IMR-90 (cell line): Measurements from ENCODE around the gene TECTB. TPM values are rescaled to one million over a fixed set of nuclear protein-coding genes. Genes with fewer than 3 reads are reported as not detected.

Experiments
- ATAC-seq: fragments of 200-7000 bp; cut with Tn5 transposase; 2 replicates; pipeline ENCODE4 v1.9.1; 2020; ENCODE audit warnings: low read depth, mild to moderate bottlenecking, moderate library complexity
- BruUV-seq: library from RNA; stranded (reverse); fragments of 400-500 nt; replicated peaks from 2 replicates; lab custom pipeline; 2021; lab: Mats Ljungman, UMichigan
- CTCF ChIA-PET: fragments of 300-600 bp; formaldehyde crosslinking; extraction: SDS; loops from one replicate; lab custom pipeline; 2021; ENCODE audit warnings: antibody characterized with exemption; lab: Yijun Ruan, JAX
- POLR2A ChIA-PET: fragments of 300-600 bp; sonication (Branson Sonifier 250); formaldehyde crosslinking; loops from one replicate; lab custom pipeline; 2022; ENCODE audit warnings: antibody characterized with exemption; ENCODE audit not compliant: unreplicated experiment; lab: Charles Lee
- DNase-seq: peaks from one replicate; pipeline ENCODE4 v3.0.0; 2013
- H2AFZ ChIP-seq: replicated peaks from 2 replicates; pipeline ENCODE3; 2013; ENCODE audit warnings: low read length, mild to moderate bottlenecking; ENCODE audit not compliant: poor library complexity
- H2AK5ac ChIP-seq: 2 replicates; pipeline ENCODE4 v1.6.1; 2013; ENCODE audit warnings: low read depth, low read length, inconsistent platforms
- H2AK9ac ChIP-seq: replicated peaks from 2 replicates; pipeline ENCODE3; 2013; ENCODE audit warnings: mild to moderate bottlenecking, low read depth, low read length, moderate library complexity; ENCODE audit not compliant: poor library complexity
- H2BK120ac ChIP-seq: 2 replicates; pipeline ENCODE4 v1.6.1; 2013; ENCODE audit warnings: low read depth, low read length, inconsistent platforms
- H2BK15ac ChIP-seq: 3 replicates; pipeline ENCODE4 v1.6.1; 2013; ENCODE audit warnings: low read depth, low read length, inconsistent platforms
- H2BK20ac ChIP-seq: 2 replicates; pipeline ENCODE4 v1.6.1; 2013; ENCODE audit warnings: low read depth, mild to moderate bottlenecking, inconsistent platforms, low read length, moderate library complexity
- H2BK5ac ChIP-seq: 2 replicates; pipeline ENCODE4 v1.6.1; 2013; ENCODE audit warnings: mild to moderate bottlenecking, low read depth, low read length, inconsistent platforms; ENCODE audit not compliant: poor library complexity, severe bottlenecking
- H3K14ac ChIP-seq: replicated peaks from 2 replicates; pipeline ENCODE4 v1.6.1; 2013; ENCODE audit warnings: low read depth, low read length, inconsistent platforms
- H3K18ac ChIP-seq: 2 replicates; pipeline ENCODE4 v1.6.1; 2013; ENCODE audit warnings: low read depth, low read length, control low read depth
- H3K23ac ChIP-seq: 2 replicates; pipeline ENCODE4 v1.6.1; 2013; ENCODE audit warnings: low read depth, low read length, inconsistent platforms
- H3K27ac ChIP-seq: 2 replicates; pipeline ENCODE4 v1.5.1; 2013; ENCODE audit warnings: mild to moderate bottlenecking, control low read depth, low read length; ENCODE audit not compliant: insufficient read depth
- H3K27me3 ChIP-seq: 2 replicates; pipeline ENCODE4 v1.6.1; 2013; ENCODE audit warnings: low read length; ENCODE audit not compliant: control insufficient read depth, insufficient read depth
- H3K36me3 ChIP-seq: 2 replicates; pipeline ENCODE4 v1.6.1; 2013; ENCODE audit warnings: low read length, mixed read lengths; ENCODE audit not compliant: control insufficient read depth, insufficient read depth
- H3K4ac ChIP-seq: 2 replicates; pipeline ENCODE4 v1.6.1; 2013; ENCODE audit warnings: low read depth, low read length, inconsistent platforms
- H3K4me1 ChIP-seq: 2 replicates; pipeline ENCODE4 v1.6.1; 2013; ENCODE audit warnings: low read length, mixed read lengths; ENCODE audit not compliant: control insufficient read depth, insufficient read depth
- H3K4me2 ChIP-seq: 2 replicates; pipeline ENCODE4 v1.6.1; 2013; ENCODE audit warnings: low read depth, mild to moderate bottlenecking, control low read depth, low read length, moderate library complexity
- H3K4me3 ChIP-seq: 2 replicates; pipeline ENCODE4 v1.5.1; 2013; ENCODE audit warnings: low read depth, mild to moderate bottlenecking, control low read depth, low read length, moderate library complexity; ENCODE audit not compliant: insufficient read depth
- H3K56ac ChIP-seq: 2 replicates; pipeline ENCODE4 v1.6.1; 2013; ENCODE audit warnings: low read length, inconsistent platforms; ENCODE audit not compliant: insufficient read depth; ENCODE audit errors: extremely low read depth
- H3K79me1 ChIP-seq, 2 experiments: 2 replicates each; pipeline ENCODE4 v1.6.1; 2013; ENCODE audit warnings: low read length in 2 of 2, inconsistent platforms in 1 of 2, low read depth in 1 of 2
- H3K9ac ChIP-seq: 2 replicates; pipeline ENCODE4 v1.6.1; 2013; ENCODE audit warnings: low read depth, low read length, control low read depth
- H3K9me1 ChIP-seq: 2 replicates; pipeline ENCODE4 v1.6.1; 2013; ENCODE audit warnings: low read length, inconsistent platforms; ENCODE audit not compliant: insufficient read depth
- H3K9me3 ChIP-seq: 2 replicates; pipeline ENCODE4 v1.6.1; 2013; ENCODE audit warnings: low read length; ENCODE audit not compliant: control insufficient read depth, insufficient read depth
- H4K20me1 ChIP-seq: 2 replicates; pipeline ENCODE4 v1.6.1; 2013; ENCODE audit warnings: low read length, inconsistent platforms; ENCODE audit not compliant: insufficient read depth
- H4K5ac ChIP-seq: 2 replicates; pipeline ENCODE4 v1.6.1; 2013; ENCODE audit warnings: mild to moderate bottlenecking, low read depth, low read length, control low read depth
- H4K8ac ChIP-seq, 2 experiments: 2 replicates each; pipeline ENCODE4 v1.6.1; 2013; ENCODE audit warnings: low read depth in 2 of 2, low read length in 2 of 2, control low read depth in 1 of 2, inconsistent platforms in 1 of 2
- H4K91ac ChIP-seq: 2 replicates; pipeline ENCODE4 v1.6.1; 2013; ENCODE audit warnings: low read depth, low read length, inconsistent platforms; ENCODE audit not compliant: insufficient read depth
- FOS ChIP-seq: fragments of 150-350 bp; IDR thresholded peaks from 2 replicates; pipeline ENCODE4 v1.6.1; 2016; ENCODE audit warnings: low read depth, low read length
- MAFK ChIP-seq: IDR thresholded peaks from 2 replicates; pipeline ENCODE4 v1.6.1; 2012; ENCODE audit warnings: low read depth, low read length, improper control_type of control experiment
- MAZ ChIP-seq: IDR thresholded peaks from 2 replicates; pipeline ENCODE4 v1.6.1; 2012; ENCODE audit warnings: low read depth, mild to moderate bottlenecking, low read length, improper control_type of control experiment, moderate library complexity, borderline replicate concordance
- RAD21 ChIP-seq: IDR thresholded peaks from 2 replicates; pipeline ENCODE4 v1.6.1; 2012; ENCODE audit warnings: low read length, improper control_type of control experiment
- RCOR1 ChIP-seq: IDR thresholded peaks from 2 replicates; pipeline ENCODE4 v1.6.1; 2012; ENCODE audit warnings: mild to moderate bottlenecking, low read length, improper control_type of control experiment; ENCODE audit not compliant: insufficient replicate concordance
- WGBS, 2 experiments: methylation state at CpG; one replicate each; pipeline versions ENCODE4 v1.1.5 to v1.1.7; 2013; ENCODE audit warnings: missing lambda C conversion rate in 2 of 2; ENCODE audit not compliant: insufficient read length in 1 of 2; ENCODE audit errors: extremely low coverage in 2 of 2; 5-methylcytosine and 5-hydroxymethylcytosine counted together
- dilution Hi-C: fragments of 300-500 bp; cut with HindIII; formaldehyde crosslinking; loops from one replicate; pipeline ENCODE4 v1.14.3; 2018; ENCODE audit warnings: low sequenced_read_pairs; ENCODE audit not compliant: unreplicated experiment
- in situ Hi-C: fragments of 300-500 bp; cut with MboI; formaldehyde crosslinking; loops from 3 replicates; pipeline ENCODE4 v1.14.3; 2019; ENCODE audit warnings: low sequenced_read_pairs, inconsistent platforms, mixed read lengths
- intact Hi-C: fragments of 100-400 bp; cut with micrococcal nuclease; formaldehyde crosslinking; loops from 2 replicates; pipeline ENCODE4 v1.10.0; 2022
- polyA plus RNA-seq, 3 experiments: library from polyadenylated mRNA; depleted of rRNA; stranded (reverse); fragments of >200 nt; gene quantifications; 2 replicates each; pipeline ENCODE4 v1.2.3, GENCODE V29; 2012; ENCODE audit warnings: low replicate concordance in 1 of 3
- total RNA-seq: library from RNA; depleted of rRNA; stranded (reverse); fragments of >200 nt; gene quantifications from 2 replicates; pipeline ENCODE4 v1.2.3, GENCODE V29; 2012
- TF ChIP-seq, protein P1 (sequence below): conservative IDR thresholded peaks from 2 replicates; pipeline ENCODE4 v1.5.1; 2012; ENCODE audit warnings: mild to moderate bottlenecking, low read depth, low read length, improper control_type of control experiment
- TF ChIP-seq, protein P2 (sequence below): fragments of 150-350 bp; IDR thresholded peaks from 2 replicates; pipeline ENCODE4 v1.6.1; 2016; ENCODE audit warnings: low read depth, mild to moderate bottlenecking, low read length, moderate library complexity, borderline replicate concordance
- TF ChIP-seq, protein P3 (sequence below): fragments of 150-350 bp; IDR thresholded peaks from 2 replicates; pipeline ENCODE4 v1.6.1; 2017; ENCODE audit warnings: mild to moderate bottlenecking, antibody characterized with exemption, low read length, low read depth

TECTB gene
- total and polyA plus RNA-seq, 2 of the 4 experiments (the other 2 are of a cell fraction), result not detected

DNA sequence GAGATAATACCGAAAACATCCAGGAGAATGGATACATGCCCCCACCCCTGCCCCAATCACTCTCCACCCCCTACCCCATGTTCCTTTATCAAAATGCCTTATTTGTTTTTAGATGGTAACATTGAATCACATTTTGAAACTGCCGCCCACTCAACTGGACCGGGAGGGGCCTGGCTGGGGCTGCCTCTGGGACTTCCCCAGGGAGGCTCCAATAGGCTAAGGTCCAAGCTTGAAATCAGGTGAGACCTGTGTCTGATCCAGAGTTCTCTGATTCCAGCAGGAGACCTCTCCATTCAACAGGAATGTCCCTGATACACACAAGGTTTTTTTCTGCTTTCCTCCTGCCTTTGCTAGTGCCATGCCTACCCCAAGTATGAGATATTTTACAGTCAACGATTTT lies 47.0 kb downstream of the TECTB start:
- Histone ChIP-seq H2BK20ac (no peak overlapping the region), H2AK9ac (no peak overlapping the region), H2BK15ac (no peak overlapping the region), H2AK5ac (no peak overlapping the region), H3K14ac (no peak overlapping the region), H3K4me1 (no peaks in the 10 kb centered on the region), H3K27me3 (no peaks in the 10 kb centered on the region; the same call in none of the 2 replicates), H2BK5ac (no peak overlapping the region), H3K27ac (no peak overlapping the region), H3K4ac (no peak overlapping the region), H4K5ac (no peak overlapping the region), H3K4me2 (no peak overlapping the region), H3K23ac (no peak overlapping the region), H3K56ac (no peak overlapping the region), H4K8ac (no peak overlapping the region), H3K18ac (no peak overlapping the region), H3K36me3 (no peaks in the 10 kb centered on the region), H2AFZ (no peak overlapping the region), H3K4me3 (no peak overlapping the region), H3K79me1 (no peaks in the 10 kb centered on the region), H3K9me3 (no peaks in the 10 kb centered on the region), H4K91ac (no peak overlapping the region), H3K9me1 (no peaks in the 10 kb centered on the region), H4K20me1 (no peaks in the 10 kb centered on the region), H2BK120ac (no peak overlapping the region), H3K9ac (no peak overlapping the region)
- no peak for ATAC-seq
- ChIA-PET CTCF (no interaction called here), POLR2A (no interaction called here)
- TF ChIP-seq, protein P1, sequence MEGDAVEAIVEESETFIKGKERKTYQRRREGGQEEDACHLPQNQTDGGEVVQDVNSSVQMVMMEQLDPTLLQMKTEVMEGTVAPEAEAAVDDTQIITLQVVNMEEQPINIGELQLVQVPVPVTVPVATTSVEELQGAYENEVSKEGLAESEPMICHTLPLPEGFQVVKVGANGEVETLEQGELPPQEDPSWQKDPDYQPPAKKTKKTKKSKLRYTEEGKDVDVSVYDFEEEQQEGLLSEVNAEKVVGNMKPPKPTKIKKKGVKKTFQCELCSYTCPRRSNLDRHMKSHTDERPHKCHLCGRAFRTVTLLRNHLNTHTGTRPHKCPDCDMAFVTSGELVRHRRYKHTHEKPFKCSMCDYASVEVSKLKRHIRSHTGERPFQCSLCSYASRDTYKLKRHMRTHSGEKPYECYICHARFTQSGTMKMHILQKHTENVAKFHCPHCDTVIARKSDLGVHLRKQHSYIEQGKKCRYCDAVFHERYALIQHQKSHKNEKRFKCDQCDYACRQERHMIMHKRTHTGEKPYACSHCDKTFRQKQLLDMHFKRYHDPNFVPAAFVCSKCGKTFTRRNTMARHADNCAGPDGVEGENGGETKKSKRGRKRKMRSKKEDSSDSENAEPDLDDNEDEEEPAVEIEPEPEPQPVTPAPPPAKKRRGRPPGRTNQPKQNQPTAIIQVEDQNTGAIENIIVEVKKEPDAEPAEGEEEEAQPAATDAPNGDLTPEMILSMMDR, result no peak
- TF ChIP-seq RCOR1 (no peak), MAZ (no peak), RAD21 (no peak), MAFK (no peak), FOS (no peak)
- TF ChIP-seq, protein P2, sequence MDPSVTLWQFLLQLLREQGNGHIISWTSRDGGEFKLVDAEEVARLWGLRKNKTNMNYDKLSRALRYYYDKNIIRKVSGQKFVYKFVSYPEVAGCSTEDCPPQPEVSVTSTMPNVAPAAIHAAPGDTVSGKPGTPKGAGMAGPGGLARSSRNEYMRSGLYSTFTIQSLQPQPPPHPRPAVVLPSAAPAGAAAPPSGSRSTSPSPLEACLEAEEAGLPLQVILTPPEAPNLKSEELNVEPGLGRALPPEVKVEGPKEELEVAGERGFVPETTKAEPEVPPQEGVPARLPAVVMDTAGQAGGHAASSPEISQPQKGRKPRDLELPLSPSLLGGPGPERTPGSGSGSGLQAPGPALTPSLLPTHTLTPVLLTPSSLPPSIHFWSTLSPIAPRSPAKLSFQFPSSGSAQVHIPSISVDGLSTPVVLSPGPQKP, result no peak
- TF ChIP-seq, protein P3, sequence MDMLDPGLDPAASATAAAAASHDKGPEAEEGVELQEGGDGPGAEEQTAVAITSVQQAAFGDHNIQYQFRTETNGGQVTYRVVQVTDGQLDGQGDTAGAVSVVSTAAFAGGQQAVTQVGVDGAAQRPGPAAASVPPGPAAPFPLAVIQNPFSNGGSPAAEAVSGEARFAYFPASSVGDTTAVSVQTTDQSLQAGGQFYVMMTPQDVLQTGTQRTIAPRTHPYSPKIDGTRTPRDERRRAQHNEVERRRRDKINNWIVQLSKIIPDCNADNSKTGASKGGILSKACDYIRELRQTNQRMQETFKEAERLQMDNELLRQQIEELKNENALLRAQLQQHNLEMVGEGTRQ, result no peak
- 50% methylated on average over 1 of the region's 4 CpGs; no CpG with 5 or more reads in 1 of the 2 experiments for WGBS, 2 experiments
- in situ Hi-C loops, result no loop called here
- BruUV-seq, result no TSS peak
- dilution Hi-C loops, result no loop called here
- no peak for DNase-seq
- intact Hi-C loops, result no loop called here
